HG03060 (cell line): ENCODE measurements around the gene UBE2M.
A peak's percentile ranks its signal among the peaks of the same experiment; 100 is the strongest.

Experiments used
- ATAC-seq: cut with Tn5 transposase; IDR thresholded peaks from one replicate; pipeline ENCODE4 v1.9.1; 2021; ENCODE audit warnings: low read depth, moderate number of reproducible peaks; ENCODE audit not compliant: unreplicated experiment

Gene UBE2M

GRCh38 chr19:58556622-58557220 is 1.7 kb downstream of the UBE2M start:
- ATAC-seq, result no peak

DNA sequence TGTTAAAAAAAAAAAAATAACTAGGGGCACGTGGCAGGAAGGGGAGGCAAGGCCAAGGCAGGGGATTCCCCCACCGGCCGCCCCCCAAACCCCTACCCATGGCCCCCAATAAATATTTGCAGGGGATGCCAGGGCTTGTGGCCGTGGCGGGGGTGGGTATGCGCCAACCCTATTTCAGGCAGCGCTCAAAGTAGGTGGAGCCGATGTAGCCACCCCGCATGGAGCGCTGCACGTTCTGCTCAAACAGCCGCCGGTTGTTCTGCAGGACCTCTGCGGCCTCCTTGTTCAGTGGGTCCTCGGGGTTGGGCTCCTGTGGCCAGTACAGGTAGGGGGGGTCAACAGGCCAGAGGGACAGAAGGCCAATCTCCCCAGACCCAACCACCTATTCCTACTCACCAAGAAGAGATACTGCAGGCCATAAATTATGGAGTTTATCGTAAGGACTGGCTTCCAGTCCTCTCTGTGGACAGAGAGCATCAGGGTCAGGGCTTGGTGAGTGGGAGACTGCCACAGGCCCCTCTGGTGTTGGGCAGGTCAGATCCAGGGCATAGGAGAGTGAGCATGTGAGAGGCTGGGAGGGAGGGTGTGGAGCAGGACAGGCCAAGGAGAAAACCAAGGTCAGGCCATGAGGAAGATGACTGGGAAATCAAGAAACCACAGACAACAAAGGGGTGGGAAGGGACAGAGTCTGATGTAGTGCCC is 2.3 kb downstream of the UBE2M start:
- ATAC-seq, result no peak

- ATAC-seq, result no peak
Observed at GRCh38 chr19:58555369-58555885, 3.0 kb downstream of the UBE2M start.

- ATAC-seq, result no peak
Observed at GRCh38 chr19:58554494-58555368, 3.7 kb downstream of the UBE2M start, which contains the start of gene CHMP2A. CHMP2A (minus strand) TSS chr19:58555105; CDS start chr19:58554212, 893 bp downstream.

- ATAC-seq, result no peak
Observed at GRCh38 chr19:58553799-58554493, 4.5 kb downstream of the UBE2M start.

- ATAC-seq, result no peak
Observed at GRCh38 chr19:58552655-58553054, 5.8 kb downstream of the UBE2M start.

DNA sequence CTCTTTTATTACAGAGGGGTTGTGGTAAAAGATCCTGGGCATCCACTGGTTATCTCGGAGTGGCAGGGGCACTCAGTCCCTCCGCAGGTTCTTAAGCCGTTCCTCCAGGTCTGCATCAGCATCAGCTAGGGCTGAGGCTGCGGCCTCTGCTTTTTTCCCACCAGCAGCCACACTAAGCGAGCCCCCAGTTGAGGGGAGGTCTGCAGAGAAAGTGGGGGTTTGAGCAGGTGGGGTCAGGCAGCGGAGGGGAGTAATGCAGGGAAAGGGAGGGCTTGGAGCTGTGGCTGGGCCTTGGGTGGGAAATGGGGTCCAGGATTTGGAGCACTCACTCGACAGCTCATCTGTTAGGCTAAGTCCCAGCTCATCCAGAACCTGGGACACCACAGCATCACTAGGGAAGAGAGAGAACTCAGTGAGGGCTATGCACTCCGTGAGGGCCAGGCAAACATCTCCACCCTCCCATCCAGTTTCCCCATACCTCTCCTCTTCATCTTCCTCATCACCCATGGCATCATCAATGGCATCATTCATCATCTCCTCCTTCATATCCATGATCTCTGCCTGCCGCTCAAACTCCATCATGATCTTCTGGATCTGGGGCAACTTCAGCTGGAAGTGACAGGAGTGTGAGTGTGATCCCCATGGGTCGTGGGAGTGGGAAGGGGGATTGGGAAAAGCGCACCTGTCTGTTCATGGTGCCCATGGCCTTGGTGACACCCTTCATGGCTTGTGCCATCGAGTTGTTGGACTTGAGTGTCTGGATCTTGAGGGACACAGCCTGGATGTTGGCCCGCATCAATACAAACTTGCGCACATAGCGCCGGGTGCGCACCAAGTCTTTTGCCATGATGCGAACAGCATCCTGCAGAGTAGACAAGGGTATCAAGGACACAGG is 6.6 kb downstream of the UBE2M start:
- no peak for ATAC-seq

GRCh38 chr19:58551123-58551497 is 7.3 kb downstream of the UBE2M start:
- no peak for ATAC-seq

DNA sequence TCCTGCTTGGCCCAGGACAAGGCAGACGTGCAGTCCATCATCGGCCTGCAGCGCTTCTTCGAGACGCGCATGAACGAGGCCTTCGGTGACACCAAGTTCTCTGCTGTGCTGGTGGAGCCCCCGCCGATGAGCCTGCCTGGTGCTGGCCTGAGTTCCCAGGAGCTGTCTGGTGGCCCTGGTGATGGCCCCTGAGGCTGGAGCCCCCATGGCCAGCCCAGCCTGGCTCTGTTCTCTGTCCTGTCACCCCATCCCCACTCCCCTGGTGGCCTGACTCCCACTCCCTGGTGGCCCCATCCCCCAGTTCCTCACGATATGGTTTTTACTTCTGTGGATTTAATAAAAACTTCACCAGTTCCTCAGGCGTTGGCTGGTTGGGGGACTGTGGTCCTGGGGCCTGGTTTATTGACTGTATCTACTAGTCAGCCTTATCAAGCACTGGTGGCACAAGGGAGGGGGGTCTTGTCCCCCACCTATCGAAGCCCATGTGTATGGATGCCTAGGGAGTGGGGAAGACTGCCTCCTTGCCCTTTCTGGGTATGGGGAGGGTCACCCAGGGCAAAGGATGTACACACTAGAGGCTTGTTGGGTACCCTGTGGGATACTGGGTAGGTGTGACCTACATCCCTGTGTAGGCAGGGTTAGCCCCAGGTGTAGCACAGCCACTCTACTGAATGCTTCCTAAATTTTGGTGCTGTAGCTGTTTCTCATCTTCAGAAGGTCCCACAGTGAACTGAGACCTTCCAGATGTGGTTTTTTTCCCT is 7.9 kb downstream of the UBE2M start:
- ATAC-seq, result no peak

- no peak for ATAC-seq
Observed at GRCh38 chr19:58549664-58550361, 8.6 kb downstream of the UBE2M start.

DNA sequence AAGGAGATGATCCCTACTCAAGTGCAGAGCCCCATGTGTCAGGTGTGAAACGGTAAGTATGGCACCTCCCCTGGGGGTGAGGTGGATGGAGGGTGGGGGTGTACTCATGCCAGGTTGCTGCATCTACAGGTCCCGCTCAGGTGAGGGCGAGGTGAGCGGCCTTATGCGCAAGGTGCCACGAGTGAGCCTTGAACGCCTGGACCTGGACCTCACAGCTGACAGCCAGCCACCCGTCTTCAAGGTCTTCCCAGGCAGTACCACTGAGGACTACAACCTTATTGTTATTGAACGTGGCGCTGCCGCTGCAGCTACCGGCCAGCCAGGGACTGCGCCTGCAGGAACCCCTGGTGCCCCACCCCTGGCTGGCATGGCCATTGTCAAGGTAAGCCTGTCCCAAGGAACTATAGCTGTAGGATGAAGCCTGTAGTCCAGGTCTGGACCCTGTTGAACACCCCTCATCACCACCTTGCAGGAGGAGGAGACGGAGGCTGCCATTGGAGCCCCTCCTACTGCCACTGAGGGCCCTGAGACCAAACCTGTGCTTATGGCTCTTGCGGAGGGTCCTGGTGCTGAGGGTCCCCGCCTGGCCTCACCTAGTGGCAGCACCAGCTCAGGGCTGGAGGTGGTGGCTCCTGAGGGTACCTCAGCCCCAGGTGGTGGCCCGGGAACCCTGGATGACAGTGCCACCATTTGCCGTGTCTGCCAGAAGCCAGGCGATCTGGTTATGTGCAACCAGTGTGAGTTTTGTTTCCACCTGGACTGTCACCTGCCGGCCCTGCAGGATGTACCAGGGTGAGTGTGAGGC is 9.3 kb downstream of the UBE2M start:
- ATAC-seq, result no peak

GRCh38 chr19:58547323-58548312 is 10.8 kb downstream of the UBE2M start:
- ATAC-seq, result no peak

DNA sequence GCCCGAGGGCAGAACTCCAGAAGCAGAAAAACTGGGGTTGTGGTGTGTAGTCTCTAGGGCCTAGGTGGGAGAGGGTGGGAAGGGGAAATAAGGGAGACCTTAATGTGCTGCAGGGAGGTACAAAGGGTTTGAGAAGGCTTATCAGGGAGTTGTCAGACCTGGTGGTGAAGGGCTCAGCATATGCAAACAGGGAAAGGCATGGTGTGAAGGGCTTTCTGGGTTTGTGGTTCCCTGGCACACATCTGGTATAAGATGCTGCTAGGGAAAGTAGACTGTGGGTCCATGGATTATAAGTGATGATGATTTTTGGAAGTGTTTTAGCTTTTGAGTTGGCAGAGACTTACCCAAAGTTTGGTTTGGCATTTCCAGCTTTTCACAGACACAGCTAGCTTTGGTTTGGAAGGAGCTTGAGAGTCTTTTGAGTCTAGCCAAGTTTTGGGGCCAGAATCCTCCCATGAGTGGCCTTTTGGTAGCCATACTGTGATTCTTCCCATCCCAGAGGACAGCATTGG is 12.3 kb downstream of the UBE2M start:
- ATAC-seq, result no peak

DNA sequence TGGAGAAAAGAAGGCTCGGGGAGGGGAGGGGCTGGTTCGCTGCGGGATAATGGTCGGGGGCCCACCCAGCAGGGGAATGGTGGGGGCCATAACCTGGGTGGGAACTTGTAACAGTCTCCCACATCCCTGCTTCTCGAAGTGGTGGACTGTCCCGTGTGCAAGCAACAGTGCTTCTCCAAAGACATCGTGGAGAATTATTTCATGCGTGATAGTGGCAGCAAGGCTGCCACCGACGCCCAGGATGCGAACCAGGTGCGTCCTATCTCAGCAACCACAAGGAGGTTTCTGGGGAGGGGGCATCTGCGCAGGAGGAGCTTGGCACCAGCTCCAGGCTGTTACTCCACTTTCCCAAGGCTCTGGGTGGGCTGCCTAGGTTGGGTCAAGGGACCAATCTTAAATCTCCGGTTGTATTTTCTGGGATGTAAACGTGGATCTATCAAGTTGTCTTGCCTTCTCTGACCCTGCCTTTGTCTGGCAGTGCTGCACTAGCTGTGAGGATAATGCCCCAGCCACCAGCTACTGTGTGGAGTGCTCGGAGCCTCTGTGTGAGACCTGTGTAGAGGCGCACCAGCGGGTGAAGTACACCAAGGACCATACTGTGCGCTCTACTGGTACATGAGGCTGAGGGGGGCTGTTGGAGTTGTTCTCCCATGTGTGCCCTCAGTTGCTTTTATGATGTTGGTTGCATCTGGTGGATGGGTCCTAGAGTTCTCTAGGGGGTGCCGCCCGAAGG is 13.0 kb downstream of the UBE2M start:
- no peak for ATAC-seq

DNA sequence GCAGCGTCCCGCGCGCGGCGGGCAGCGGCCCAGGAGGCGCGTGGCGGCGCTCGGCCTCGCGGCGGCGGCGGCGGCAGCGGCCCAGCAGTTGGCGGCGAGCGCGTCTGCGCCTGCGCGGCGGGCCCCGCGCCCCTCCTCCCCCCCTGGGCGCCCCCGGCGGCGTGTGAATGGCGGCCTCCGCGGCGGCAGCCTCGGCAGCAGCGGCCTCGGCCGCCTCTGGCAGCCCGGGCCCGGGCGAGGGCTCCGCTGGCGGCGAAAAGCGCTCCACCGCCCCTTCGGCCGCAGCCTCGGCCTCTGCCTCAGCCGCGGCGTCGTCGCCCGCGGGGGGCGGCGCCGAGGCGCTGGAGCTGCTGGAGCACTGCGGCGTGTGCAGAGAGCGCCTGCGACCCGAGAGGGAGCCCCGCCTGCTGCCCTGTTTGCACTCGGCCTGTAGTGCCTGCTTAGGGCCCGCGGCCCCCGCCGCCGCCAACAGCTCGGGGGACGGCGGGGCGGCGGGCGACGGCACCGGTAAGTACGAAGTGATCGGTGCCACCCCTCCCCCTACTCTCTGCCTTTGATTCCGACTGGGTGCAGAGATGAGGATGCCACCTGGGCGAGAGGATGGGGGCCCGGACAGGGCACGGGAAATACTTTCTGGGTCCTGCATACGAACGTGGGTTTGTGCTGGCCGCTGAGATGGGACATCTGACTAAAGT is 13.7 kb downstream of the UBE2M start:
- peak; percentile 19 for ATAC-seq
